Thyroid gland (tissue), 4 donors: ENCODE data around the gene ANKFY1. TPM values are rescaled to one million over a fixed set of nuclear protein-coding genes. Genes with fewer than 3 reads are reported as not detected.

Experiments
- DNase-seq, 2 donors: peaks; one replicate each; pipeline ENCODE4 v3.0.0-alpha.2; 2019
- H3K27ac ChIP-seq, 3 donors: fragments of 200-600 bp; sonication (generic); 1 replicate in 2 of 3; 2 replicates in 1 of 3; pipeline ENCODE4 v1.5.1; 2016 to 2019; ENCODE audit warnings: mild to moderate bottlenecking in 1 of 3, moderate library complexity in 1 of 3
- H3K27me3 ChIP-seq: fragments of 200-600 bp; sonication (generic); one replicate; pipeline ENCODE4 v1.5.1; 2019
- H3K36me3 ChIP-seq, 2 donors: fragments of 200-600 bp; sonication (generic); one replicate each; pipeline ENCODE4 v1.5.1; 2016 to 2019
- H3K4me1 ChIP-seq, 2 donors: fragments of 200-600 bp; sonication (generic); one replicate each; pipeline ENCODE4 v1.5.1; 2017 to 2019
- H3K4me3 ChIP-seq, 3 donors: fragments of 200-600 bp; sonication (generic); replicated peaks in 1 of 3; 1 replicate in 2 of 3; 2 replicates in 1 of 3; pipeline ENCODE4 v1.5.1; 2016; ENCODE audit warnings: mild to moderate bottlenecking in 1 of 3
- H3K9me3 ChIP-seq: fragments of 200-600 bp; sonication (generic); one replicate; pipeline ENCODE4 v1.5.1; 2017
- POLR2A ChIP-seq, 2 donors: fragments of 450-650 bp; IDR thresholded peaks; one replicate each; pipeline ENCODE4 v1.6.1; 2017; ENCODE audit warnings: antibody characterized with exemption in 2 of 2, mild to moderate bottlenecking in 2 of 2, moderate library complexity in 1 of 2
- WGBS, 2 donors: methylation state at CpG; one replicate each; pipeline ENCODE4 v1.1.5; 2017; 5-methylcytosine and 5-hydroxymethylcytosine counted together
- intact Hi-C: fragments of 100-400 bp; cut with DNase I; formaldehyde crosslinking; loops from one replicate; pipeline ENCODE4 v1.15.1; 2023
- total RNA-seq, 4 donors: library from RNA; depleted of rRNA; stranded (reverse); fragments of >200 nt; gene quantifications; one replicate each; pipeline ENCODE4 v1.2.3, GENCODE V29; 2016
- TF ChIP-seq, protein P1 (sequence below), 6 experiments: fragments of 200-600 bp in 3 of 6; fragments of 450-650 bp in 3 of 6; sonication (generic) in 3 of 6; IDR thresholded peaks; one replicate each; pipeline ENCODE4 v1.5.1; 2016 to 2019; ENCODE audit warnings: antibody characterized with exemption in 6 of 6, mild to moderate bottlenecking in 2 of 6, inconsistent platforms in 1 of 6, moderate library complexity in 1 of 6

The ANKFY1 gene
- total RNA-seq, 4 donors from 2014 or later: 36.8 to 51.3 (median 46.3) TPM

DNA sequence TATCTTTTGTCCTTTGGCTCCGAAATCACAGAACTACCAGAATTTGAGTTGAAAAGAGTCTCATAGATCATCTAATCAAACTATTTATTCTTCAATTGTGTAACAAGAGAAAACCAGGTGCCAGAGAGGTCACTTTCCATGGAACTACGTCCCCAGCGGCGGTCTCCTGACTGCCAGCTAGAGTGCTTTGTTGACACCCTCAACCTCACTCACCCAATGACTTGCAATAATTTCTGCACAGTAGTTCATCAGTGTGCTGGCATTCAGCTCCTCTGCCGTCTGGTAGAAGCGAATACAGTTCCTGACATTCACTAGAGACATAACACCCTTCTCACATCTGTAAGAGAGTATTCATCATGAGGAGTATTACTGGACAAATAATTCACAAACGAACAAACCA is 54.2 kb downstream of the ANKFY1 start:
- DNase-seq: no peak
- H3K4me1 ChIP-seq: peaks cover 10 to 20% of the 10 kb centered on the region in 2 donors
- no peak for TF ChIP-seq POLR2A (IDR thresholded peaks at IDR 0.05)
- TF ChIP-seq, protein P1, sequence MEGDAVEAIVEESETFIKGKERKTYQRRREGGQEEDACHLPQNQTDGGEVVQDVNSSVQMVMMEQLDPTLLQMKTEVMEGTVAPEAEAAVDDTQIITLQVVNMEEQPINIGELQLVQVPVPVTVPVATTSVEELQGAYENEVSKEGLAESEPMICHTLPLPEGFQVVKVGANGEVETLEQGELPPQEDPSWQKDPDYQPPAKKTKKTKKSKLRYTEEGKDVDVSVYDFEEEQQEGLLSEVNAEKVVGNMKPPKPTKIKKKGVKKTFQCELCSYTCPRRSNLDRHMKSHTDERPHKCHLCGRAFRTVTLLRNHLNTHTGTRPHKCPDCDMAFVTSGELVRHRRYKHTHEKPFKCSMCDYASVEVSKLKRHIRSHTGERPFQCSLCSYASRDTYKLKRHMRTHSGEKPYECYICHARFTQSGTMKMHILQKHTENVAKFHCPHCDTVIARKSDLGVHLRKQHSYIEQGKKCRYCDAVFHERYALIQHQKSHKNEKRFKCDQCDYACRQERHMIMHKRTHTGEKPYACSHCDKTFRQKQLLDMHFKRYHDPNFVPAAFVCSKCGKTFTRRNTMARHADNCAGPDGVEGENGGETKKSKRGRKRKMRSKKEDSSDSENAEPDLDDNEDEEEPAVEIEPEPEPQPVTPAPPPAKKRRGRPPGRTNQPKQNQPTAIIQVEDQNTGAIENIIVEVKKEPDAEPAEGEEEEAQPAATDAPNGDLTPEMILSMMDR (IDR thresholded peaks at IDR 0.05): no peak
- 96% methylated on average over 7 of the region's 7 CpGs for WGBS, 2 donors
- no peak overlapping the region for H3K4me3 ChIP-seq
- no peak overlapping the region for H3K27ac ChIP-seq
- H3K27me3 ChIP-seq: no peaks in the 10 kb centered on the region
- peaks cover 5 to 10% of the 10 kb centered on the region in 2 donors for H3K36me3 ChIP-seq
- intact Hi-C loops: loop anchor here (5.0 to 10.0 kb wide), 2 partner anchors 55 to 198 kb away; partner anchors contain the start of gene ANKFY1
- H3K9me3 ChIP-seq: no peaks in the 10 kb centered on the region

DNA sequence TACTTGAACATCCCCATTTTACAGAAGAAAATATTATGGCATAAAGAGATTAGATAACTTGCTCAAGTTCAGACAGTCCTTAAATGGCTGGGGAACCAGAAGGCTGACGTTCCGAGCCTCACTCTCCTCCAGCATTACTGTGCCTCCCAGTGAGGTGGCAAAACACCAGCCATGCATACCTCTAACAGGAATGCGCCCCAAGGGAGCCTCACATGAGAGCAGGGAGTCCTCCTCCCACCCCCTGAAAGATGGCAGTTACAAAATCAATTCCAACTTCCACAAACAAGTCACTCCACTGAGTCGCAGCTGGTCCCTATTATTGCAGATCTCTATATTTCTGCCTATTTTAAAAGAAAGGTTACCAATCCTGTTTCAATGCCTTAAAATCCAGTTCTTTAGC is 55.5 kb downstream of the ANKFY1 start:
- peaks cover 11 to 21% of the 10 kb centered on the region in 2 donors for H3K4me1 ChIP-seq
- intact Hi-C loops: loop anchor here (5.0 kb wide), 1 partner anchor 199 kb away; no protein-coding TSS in a partner anchor
- no peaks in the 10 kb centered on the region for H3K27me3 ChIP-seq
- DNase-seq: no peak
- no peak overlapping the region for H3K4me3 ChIP-seq
- TF ChIP-seq, protein P1 (IDR thresholded peaks at IDR 0.05): no peak
- no peak for TF ChIP-seq POLR2A (IDR thresholded peaks at IDR 0.05)
- peaks cover 5 to 10% of the 10 kb centered on the region in 2 donors for H3K36me3 ChIP-seq
- 75 to 77% methylated on average over 4 of the region's 4 CpGs for WGBS, 2 donors
- H3K9me3 ChIP-seq: no peaks in the 10 kb centered on the region
- H3K27ac ChIP-seq: no peak overlapping the region

DNA sequence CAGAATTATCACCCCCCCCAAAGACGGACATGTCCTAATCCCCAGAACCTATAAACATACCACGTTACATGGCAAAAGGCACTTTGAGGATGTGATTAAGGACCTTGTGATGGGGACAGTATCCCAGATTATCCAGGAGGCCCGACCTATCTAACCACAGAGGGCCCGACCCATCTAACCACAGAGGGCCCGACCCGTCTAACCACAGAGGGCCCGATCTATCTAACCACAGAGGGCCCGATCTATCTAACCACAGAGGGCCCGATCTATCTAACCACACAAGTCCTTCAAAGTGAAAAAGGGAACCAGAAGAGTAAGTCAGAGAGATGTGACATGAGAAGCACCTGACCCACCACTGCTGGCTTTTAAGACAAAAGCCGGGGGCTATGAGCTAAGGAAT is 56.8 kb downstream of the ANKFY1 start:
- WGBS, 2 donors: 80 to 89% methylated on average over 10 of the region's 10 CpGs
- Histone ChIP-seq H3K27ac (no peak overlapping the region), H3K4me3 (no peak overlapping the region), H3K27me3 (no peaks in the 10 kb centered on the region), H3K4me1 (peaks cover 11 to 21% of the 10 kb centered on the region in 2 donors), H3K9me3 (no peaks in the 10 kb centered on the region), H3K36me3 (peaks cover 5 to 10% of the 10 kb centered on the region in 2 donors)
- intact Hi-C loops: loop anchor here (5.0 kb wide), 1 partner anchor 200 kb away; no protein-coding TSS in a partner anchor
- DNase-seq: no peak
- TF ChIP-seq, protein P1 (IDR thresholded peaks at IDR 0.05): no peak
- no peak for TF ChIP-seq POLR2A (IDR thresholded peaks at IDR 0.05)

DNA sequence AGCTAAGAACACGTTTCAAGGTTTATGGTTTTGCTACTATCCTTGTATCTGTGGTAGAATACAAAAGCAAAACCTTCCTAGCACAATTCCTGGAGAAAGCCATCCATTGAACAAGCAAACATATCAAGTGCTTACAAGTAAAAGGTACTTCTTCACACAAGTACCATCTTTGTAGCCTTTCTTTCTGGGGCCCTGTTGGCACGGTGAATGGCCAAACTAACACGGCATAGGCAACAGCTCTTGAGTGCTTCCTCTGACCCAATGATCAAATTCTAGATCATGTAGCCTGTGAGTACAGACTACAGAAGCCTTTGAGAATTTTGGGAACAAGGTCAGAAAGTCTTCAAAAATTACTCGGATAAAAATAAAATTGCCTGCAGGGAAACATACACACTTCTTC is 57.9 kb downstream of the ANKFY1 start:
- peaks cover 5 to 10% of the 10 kb centered on the region in 2 donors for H3K36me3 ChIP-seq
- intact Hi-C loops: loop anchor here (5.0 kb wide), 1 partner anchor 201 kb away; no protein-coding TSS in a partner anchor

DNA sequence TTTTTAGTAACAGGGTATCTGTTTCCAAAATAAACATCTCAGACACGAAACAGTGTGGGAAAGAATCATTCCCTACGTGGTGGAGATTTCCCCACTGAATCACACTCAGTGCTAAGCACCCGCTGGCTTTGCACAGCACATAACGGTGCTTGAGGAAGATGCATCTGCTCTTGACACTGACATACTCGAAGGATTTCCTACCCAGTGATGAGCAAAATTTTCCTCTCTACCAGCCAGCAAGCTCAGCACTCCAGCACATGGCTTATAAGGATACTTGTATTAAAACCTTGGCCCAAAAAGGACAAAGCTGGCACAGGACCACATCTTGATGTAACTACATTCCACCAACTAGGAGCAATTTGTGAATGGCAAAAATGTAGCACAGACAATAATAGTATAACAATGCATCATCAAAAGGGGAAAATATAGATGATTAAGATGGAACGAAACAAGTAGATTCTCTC is 59.0 kb downstream of the ANKFY1 start:
- Histone ChIP-seq H3K27ac (peak overlapping the region in 1 of 3 donors; percentile 41), H3K9me3 (no peaks in the 10 kb centered on the region), H3K36me3 (peaks cover 4 to 13% of the 10 kb centered on the region in 2 donors), H3K4me1 (peaks cover 11 to 21% of the 10 kb centered on the region in 2 donors), H3K4me3 (no peak overlapping the region), H3K27me3 (no peaks in the 10 kb centered on the region)
- no peak for TF ChIP-seq POLR2A (IDR thresholded peaks at IDR 0.05)
- TF ChIP-seq, protein P1 (IDR thresholded peaks at IDR 0.05): no peak
- DNase-seq: peak; percentile 27 to 36
- WGBS, 2 donors: 34 to 60% methylated on average over 6 of the region's 6 CpGs
- intact Hi-C loops: loop anchor here (5.0 kb wide), 2 partner anchors 203 to 213 kb away; no protein-coding TSS in a partner anchor

More for the DNA sequence above, 57.9 kb downstream of the ANKFY1 start:
- Histone ChIP-seq H3K4me1 (peaks cover 11 to 21% of the 10 kb centered on the region in 2 donors), H3K27ac (peak overlapping the region; percentile 12 to 49 (median 43)), H3K4me3 (no peak overlapping the region), H3K27me3 (no peaks in the 10 kb centered on the region), H3K9me3 (no peaks in the 10 kb centered on the region)
- WGBS, 2 donors: 33 to 36% methylated on average over 4 of the region's 4 CpGs
- TF ChIP-seq, protein P1 (IDR thresholded peaks at IDR 0.05): no peak
- TF ChIP-seq POLR2A (IDR thresholded peaks at IDR 0.05): no peak
- peak; percentile 67 to 72 for DNase-seq
